ENCODE data around the gene NRBP1. TPM values are rescaled to one million over a fixed set of nuclear protein-coding genes. Genes with fewer than 3 reads are reported as not detected.
A peak's percentile ranks its signal among the peaks of the same experiment; 100 is the strongest.

The NRBP1 gene
- total RNA-seq, 2 experiments from 2014 or later: 27.9 to 46.0 TPM

GRCh38 chr2:27400348-27401135 lies 27.9 kb upstream of the NRBP1 start:
- Histone ChIP-seq H3K79me2 (ENCODE audit: insufficient read depth, low read depth, low read length) (peaks cover 100% of the 10 kb centered on the region), H3K4me3 (ENCODE audit: low read depth, low read length, poor library complexity, severe bottlenecking) (no peak overlapping the region), H3K36me3 (ENCODE audit: insufficient read depth, low read length) (peaks cover 88% of the 10 kb centered on the region), H3K9me2 (ENCODE audit: insufficient read depth, low read length) (no peaks in the 10 kb centered on the region), H3K27ac (ENCODE audit: low read depth, low read length, poor library complexity, severe bottlenecking) (no peak overlapping the region), H4K20me1 (ENCODE audit: insufficient read depth, low read length) (peaks cover 9% of the 10 kb centered on the region; the same call in 1 of the 2 replicates), H3K4me1 (ENCODE audit: insufficient read depth, low read length, poor library complexity, severe bottlenecking) (no peaks in the 10 kb centered on the region), H3K4me2 (ENCODE audit: low read length) (no peak overlapping the region), H3K9me3 (ENCODE audit: low read length) (no peaks in the 10 kb centered on the region), H2AFZ (ENCODE audit: low read length) (no peak overlapping the region)
- DNase-seq (ENCODE audit: low spot score): no peak
- ChIA-PET POLR2A (interaction anchor here (0.7 kb wide), 1 partner anchor 298 kb away, joined by 4 read pairs; no protein-coding TSS in a partner anchor), CTCF (ENCODE audit: unreplicated experiment) (no interaction called here)
- TF ChIP-seq CTCF (conservative IDR thresholded peaks at IDR 0.05; ENCODE audit: low read length) (no peak), EZH2phosphoT487 (IDR thresholded peaks at IDR 0.05; ENCODE audit: borderline replicate concordance, low read depth, low read length) (no peak)
- intact Hi-C loops (cut with micrococcal nuclease; ENCODE audit: unreplicated experiment): loop anchor here (10.0 kb wide), 1 partner anchor 264 kb away; the partner anchor contains the start of genes SLC4A1AP and SUPT7L
- no TSS peak for BruUV-seq (replicated peaks)

GRCh38 chr2:27407798-27408491 lies 20.5 kb upstream of the NRBP1 start:
- ChIA-PET POLR2A (interaction anchor here (1.1 to 1.6 kb wide), 3 partner anchors 13 to 23 kb away, joined by 3 to 4 read pairs (median 3); partner anchors contain the start of gene NRBP1), CTCF (ENCODE audit: unreplicated experiment) (no interaction called here)
- H2AFZ ChIP-seq (ENCODE audit: low read length): no peak overlapping the region
- H3K9me3 ChIP-seq (ENCODE audit: low read length): no peaks in the 10 kb centered on the region
- TF ChIP-seq EZH2phosphoT487 (IDR thresholded peaks at IDR 0.05; ENCODE audit: borderline replicate concordance, low read depth, low read length) (no peak), CTCF (conservative IDR thresholded peaks at IDR 0.05; ENCODE audit: low read length) (peak; percentile 73)
- H3K79me2 ChIP-seq (ENCODE audit: insufficient read depth, low read depth, low read length): peaks cover 64% of the 10 kb centered on the region
- BruUV-seq (replicated peaks): no TSS peak
- peaks cover 23% of the 10 kb centered on the region; the same call in 1 of the 2 replicates for H4K20me1 ChIP-seq (ENCODE audit: insufficient read depth, low read length)
- peak overlapping the region; percentile 96 for H3K4me2 ChIP-seq (ENCODE audit: low read length)
- intact Hi-C loops (cut with micrococcal nuclease; ENCODE audit: unreplicated experiment): loop anchor here (2.0 to 10.0 kb wide), 3 partner anchors 175 to 257 kb away; partner anchors contain the start of genes CCDC121, GPN1, SLC4A1AP and SUPT7L
- H3K4me1 ChIP-seq (ENCODE audit: insufficient read depth, low read length, poor library complexity, severe bottlenecking): peaks cover 24% of the 10 kb centered on the region
- peak overlapping the region; percentile 91 for H3K4me3 ChIP-seq (ENCODE audit: low read depth, low read length, poor library complexity, severe bottlenecking)
- no peaks in the 10 kb centered on the region for H3K9me2 ChIP-seq (ENCODE audit: insufficient read depth, low read length)
- DNase-seq (ENCODE audit: low spot score): peak; percentile 77
- H3K36me3 ChIP-seq (ENCODE audit: insufficient read depth, low read length): peaks cover 49% of the 10 kb centered on the region
- peak overlapping the region; percentile 84 for H3K27ac ChIP-seq (ENCODE audit: low read depth, low read length, poor library complexity, severe bottlenecking)
